ENCODE measurements around the gene CC2D1A.
A peak's percentile ranks its signal among the peaks of the same experiment; 100 is the strongest.

Gene CC2D1A

GRCh38 chr19:13880059-13881043 lies 25.6 kb upstream of the CC2D1A start:
- peak; percentile 97 to 98 for DNase-seq

- DNase-seq = peak in 1 of 2 donors; percentile 36
Measured at GRCh38 chr19:13881251-13881691, 24.7 kb upstream of the CC2D1A start.

GRCh38 chr19:13881692-13882418 lies 24.1 kb upstream of the CC2D1A start:
- peak in 1 of 2 donors; percentile 59 for DNase-seq

GRCh38 chr19:13882419-13882795 lies 23.6 kb upstream of the CC2D1A start:
- DNase-seq = no peak

GRCh38 chr19:13882836-13883235 lies 23.2 kb upstream of the CC2D1A start:
- no peak for DNase-seq

GRCh38 chr19:13883516-13884064 lies 22.4 kb upstream of the CC2D1A start:
- no peak for DNase-seq

- DNase-seq = no peak
Measured at GRCh38 chr19:13884726-13885591, 21.0 kb upstream of the CC2D1A start.

- DNase-seq = no peak
Measured at GRCh38 chr19:13885826-13886365, 20.1 kb upstream of the CC2D1A start.

GRCh38 chr19:13887018-13887436 lies 19.0 kb upstream of the CC2D1A start:
- DNase-seq = peak; percentile 35 to 56

GRCh38 chr19:13887517-13887916 lies 18.5 kb upstream of the CC2D1A start:
- no peak for DNase-seq

- no peak for DNase-seq
Measured at GRCh38 chr19:13888281-13888680, 17.7 kb upstream of the CC2D1A start.

GRCh38 chr19:13890136-13890535 lies 15.9 kb upstream of the CC2D1A start:
- DNase-seq = no peak

GRCh38 chr19:13892870-13893269 lies 13.1 kb upstream of the CC2D1A start:
- DNase-seq = no peak

- no peak for DNase-seq
Measured at GRCh38 chr19:13894552-13894951, 11.4 kb upstream of the CC2D1A start.

- no peak for DNase-seq
Measured at GRCh38 chr19:13896227-13896626, 9.8 kb upstream of the CC2D1A start.

GRCh38 chr19:13899393-13899792 lies 6.6 kb upstream of the CC2D1A start:
- DNase-seq = no peak

- DNase-seq = no peak
Measured at GRCh38 chr19:13899912-13900584, 6.0 kb upstream of the CC2D1A start.

- DNase-seq = peak in 1 of 2 donors; percentile 53
Measured at GRCh38 chr19:13902993-13903555, 2.9 kb upstream of the CC2D1A start.

GRCh38 chr19:13906521-13906904 lies 512 bp downstream of the CC2D1A start:
- DNase-seq = peak in 1 of 2 donors; percentile 38

GRCh38 chr19:13906910-13907309 lies 909 bp downstream of the CC2D1A start:
- no peak for DNase-seq

- no peak for DNase-seq
Measured at GRCh38 chr19:13908674-13909073, 2.7 kb downstream of the CC2D1A start.
